WTC11 (cell line): ENCODE data around the gene AHNAK2. TPM values are rescaled to one million over a fixed set of nuclear protein-coding genes. Genes with fewer than 3 reads are reported as not detected.

Experiments used
- ATAC-seq: fragments of 200-7000 bp; cut with Tn5 transposase; 2 replicates; pipeline ENCODE4 v1.10.0; 2021; ENCODE audit warnings: mild to moderate bottlenecking, moderate library complexity
- CTCF ChIA-PET: fragments of 300-600 bp; sonication (Branson Sonifier 250); formaldehyde crosslinking; loops from one replicate; lab custom pipeline; 2021; ENCODE audit warnings: antibody characterized with exemption; lab: Charles Lee
- POLR2A ChIA-PET: fragments of 350-600 bp; sonication (Branson Sonifier 250); formaldehyde crosslinking; loops from one replicate; lab custom pipeline; 2021; ENCODE audit warnings: antibody characterized with exemption; lab: Charles Lee
- DNase-seq: peaks from one replicate; pipeline ENCODE4 v3.0.0; 2021; ENCODE audit warnings: low spot score
- H3K27ac Mint-ChIP-seq: 2 replicates; pipeline ENCODE4 v1.8.0; 2021; ENCODE audit warnings: mixed read lengths
- H3K27me3 Mint-ChIP-seq: 2 replicates; pipeline ENCODE4 v1.8.0; 2021; ENCODE audit warnings: low read depth, mild to moderate bottlenecking, moderate library complexity, mixed read lengths
- H3K36me3 Mint-ChIP-seq: 2 replicates; pipeline ENCODE4 v1.8.0; 2021; ENCODE audit warnings: mixed read lengths
- H3K4me1 Mint-ChIP-seq: 2 replicates; pipeline ENCODE4 v1.8.0; 2022; ENCODE audit warnings: mixed read lengths
- H3K4me3 Mint-ChIP-seq: 2 replicates; pipeline ENCODE4 v1.8.0; 2021; ENCODE audit warnings: mild to moderate bottlenecking, moderate library complexity, mixed read lengths
- H3K9me3 Mint-ChIP-seq: 2 replicates; pipeline ENCODE4 v1.8.0; 2021; ENCODE audit warnings: mixed read lengths
- E2F1 ChIP-seq: sonication (generic); formaldehyde crosslinking; IDR thresholded peaks from 2 replicates; pipeline ENCODE4 v1.8.0; 2022; ENCODE audit warnings: mild to moderate bottlenecking, missing genetic modification reagents
- EMX1 ChIP-seq: fragments of 250-450 bp; sonication (Bioruptor Pico); IDR thresholded peaks from 2 replicates; pipeline ENCODE4 v1.8.0; 2021; ENCODE audit warnings: mild to moderate bottlenecking
- FOXJ3 ChIP-seq: sonication (generic); formaldehyde crosslinking; IDR thresholded peaks from 2 replicates; pipeline ENCODE4 v1.9.0; 2021; ENCODE audit warnings: missing genetic modification reagents, mild to moderate bottlenecking, borderline replicate concordance
- GRHL2 ChIP-seq: fragments of 250-450 bp; sonication (Bioruptor Pico); IDR thresholded peaks from 2 replicates; pipeline ENCODE4 v1.8.0; 2022; ENCODE audit warnings: mild to moderate bottlenecking, moderate library complexity; ENCODE audit not compliant: insufficient replicate concordance, severe bottlenecking
- GTF2I ChIP-seq: fragments of 250-450 bp; sonication (Bioruptor Pico); conservative IDR thresholded peaks from 2 replicates; pipeline ENCODE4 v1.4.0; 2021; ENCODE audit warnings: mild to moderate bottlenecking
- JAZF1 ChIP-seq: fragments of 250-450 bp; sonication (Bioruptor Pico); IDR thresholded peaks from 2 replicates; pipeline ENCODE4 v1.9.0; 2021; ENCODE audit warnings: moderate library complexity, mild to moderate bottlenecking, inconsistent platforms
- PRDM15 ChIP-seq: sonication (generic); formaldehyde crosslinking; IDR thresholded peaks from 2 replicates; pipeline ENCODE4 v1.8.0; 2022; ENCODE audit warnings: missing genetic modification reagents
- TCF7 ChIP-seq: sonication (generic); formaldehyde crosslinking; IDR thresholded peaks from 2 replicates; pipeline ENCODE4 v1.8.0; 2022; ENCODE audit warnings: mild to moderate bottlenecking, low read depth, missing genetic modification reagents, moderate library complexity
- ZBTB43 ChIP-seq: sonication (generic); formaldehyde crosslinking; IDR thresholded peaks from 2 replicates; pipeline ENCODE4 v1.8.1; 2023; ENCODE audit warnings: mild to moderate bottlenecking, missing genetic modification reagents
- ZNF121 ChIP-seq: sonication (generic); formaldehyde crosslinking; IDR thresholded peaks from 2 replicates; pipeline ENCODE4 v1.8.0; 2023; ENCODE audit warnings: missing genetic modification reagents
- ZNF219 ChIP-seq: sonication (generic); formaldehyde crosslinking; IDR thresholded peaks from 2 replicates; pipeline ENCODE4 v1.8.0; 2023; ENCODE audit warnings: missing genetic modification reagents, mild to moderate bottlenecking, borderline replicate concordance
- ZNF317 ChIP-seq: sonication (generic); formaldehyde crosslinking; IDR thresholded peaks from 2 replicates; pipeline ENCODE4 v1.8.1; 2023; ENCODE audit warnings: low read depth, mild to moderate bottlenecking, moderate library complexity, missing genetic modification reagents, borderline replicate concordance
- total RNA-seq: library from RNA; stranded (reverse); gene quantifications from 3 replicates; pipeline ENCODE4 v1.2.3, GENCODE V29; 2021
- TF ChIP-seq, protein P1 (sequence below): fragments of 250-450 bp; sonication (Bioruptor Pico); conservative IDR thresholded peaks from 2 replicates; pipeline ENCODE4 v1.9.0; 2021; ENCODE audit warnings: mild to moderate bottlenecking
- TF ChIP-seq, protein P2 (sequence below): sonication (generic); formaldehyde crosslinking; IDR thresholded peaks from 2 replicates; pipeline ENCODE4 v1.8.1; 2023; ENCODE audit warnings: mild to moderate bottlenecking, missing genetic modification reagents, moderate library complexity
- TF ChIP-seq, protein P3 (sequence below): sonication (generic); formaldehyde crosslinking; IDR thresholded peaks from 2 replicates; pipeline ENCODE4 v1.8.1; 2022; ENCODE audit warnings: mild to moderate bottlenecking, moderate library complexity, missing genetic modification reagents
- TF ChIP-seq, protein P4 (sequence below): sonication (generic); formaldehyde crosslinking; IDR thresholded peaks from 2 replicates; pipeline ENCODE4 v1.8.1; 2023; ENCODE audit warnings: mild to moderate bottlenecking, moderate library complexity, missing genetic modification reagents
- TF ChIP-seq, protein P5 (sequence below): sonication (generic); formaldehyde crosslinking; IDR thresholded peaks from 2 replicates; pipeline ENCODE4 v1.8.1; 2022; ENCODE audit warnings: mild to moderate bottlenecking, missing genetic modification reagents, moderate library complexity, borderline replicate concordance
- TF ChIP-seq, protein P6 (sequence below): sonication (generic); formaldehyde crosslinking; conservative IDR thresholded peaks from 2 replicates; pipeline ENCODE4 v1.8.1; 2023; ENCODE audit warnings: mild to moderate bottlenecking, low read depth, missing genetic modification reagents, moderate library complexity

Gene AHNAK2
- total RNA-seq, 1 experiment from 2014 or later: 3.5 TPM

- TF ChIP-seq E2F1 (CRISPR knock-in tag) (no peak), GTF2I (CRISPR knock-in tag) (no peak)
- TF ChIP-seq, protein P1, sequence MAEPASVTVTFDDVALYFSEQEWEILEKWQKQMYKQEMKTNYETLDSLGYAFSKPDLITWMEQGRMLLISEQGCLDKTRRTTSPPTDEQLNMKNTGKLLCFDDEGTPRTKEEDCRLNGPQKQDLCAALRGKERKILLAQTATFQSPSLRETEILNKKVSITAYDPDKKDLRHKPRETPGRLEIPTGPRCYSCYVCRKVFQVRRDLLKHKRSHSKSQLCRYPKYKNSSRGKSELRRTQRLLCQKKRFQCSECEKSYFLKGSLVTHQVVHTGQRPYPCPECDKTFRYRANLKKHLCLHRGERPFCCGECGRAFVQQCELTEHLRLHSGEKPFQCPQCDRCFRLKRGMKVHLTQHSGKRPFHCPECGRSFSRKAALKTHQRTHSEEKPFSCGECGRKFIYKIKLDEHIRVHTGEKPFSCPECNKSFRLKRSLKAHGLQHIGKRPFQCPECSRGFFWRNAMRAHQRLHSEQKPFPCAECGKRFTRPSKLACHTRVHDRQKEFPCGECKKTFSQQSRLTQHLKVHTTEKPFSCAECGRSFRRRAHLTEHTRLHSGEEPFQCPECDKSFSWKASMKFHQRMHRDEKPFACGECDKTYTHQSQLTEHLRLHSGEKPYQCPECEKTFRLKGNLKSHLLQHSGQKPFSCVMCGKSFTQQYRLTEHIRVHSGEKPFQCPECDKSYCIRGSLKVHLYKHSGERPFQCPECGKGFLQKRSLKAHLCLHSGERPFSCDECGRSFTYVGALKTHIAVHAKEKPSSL (CRISPR knock-in tag): no peak
- TF ChIP-seq, protein P2, sequence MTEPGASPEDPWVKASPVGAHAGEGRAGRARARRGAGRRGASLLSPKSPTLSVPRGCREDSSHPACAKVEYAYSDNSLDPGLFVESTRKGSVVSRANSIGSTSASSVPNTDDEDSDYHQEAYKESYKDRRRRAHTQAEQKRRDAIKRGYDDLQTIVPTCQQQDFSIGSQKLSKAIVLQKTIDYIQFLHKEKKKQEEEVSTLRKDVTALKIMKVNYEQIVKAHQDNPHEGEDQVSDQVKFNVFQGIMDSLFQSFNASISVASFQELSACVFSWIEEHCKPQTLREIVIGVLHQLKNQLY (CRISPR knock-in tag): no peak
Observed at GRCh38 chr14:104996483-104996882, 18.3 kb upstream of the AHNAK2 start (continued).

- no peak overlapping the region for H3K4me3 Mint-ChIP-seq
- H3K4me1 Mint-ChIP-seq: no peaks in the 10 kb centered on the region
- no peaks in the 10 kb centered on the region for H3K36me3 Mint-ChIP-seq
- H3K9me3 Mint-ChIP-seq: peaks cover 9% of the 10 kb centered on the region; the same call in 1 of the 2 replicates
- TF ChIP-seq EMX1 (CRISPR knock-in tag): no peak
- TF ChIP-seq, protein P3, sequence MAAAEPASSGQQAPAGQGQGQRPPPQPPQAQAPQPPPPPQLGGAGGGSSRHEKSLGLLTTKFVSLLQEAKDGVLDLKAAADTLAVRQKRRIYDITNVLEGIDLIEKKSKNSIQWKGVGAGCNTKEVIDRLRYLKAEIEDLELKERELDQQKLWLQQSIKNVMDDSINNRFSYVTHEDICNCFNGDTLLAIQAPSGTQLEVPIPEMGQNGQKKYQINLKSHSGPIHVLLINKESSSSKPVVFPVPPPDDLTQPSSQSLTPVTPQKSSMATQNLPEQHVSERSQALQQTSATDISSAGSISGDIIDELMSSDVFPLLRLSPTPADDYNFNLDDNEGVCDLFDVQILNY (CRISPR knock-in tag): no peak
- no peak for TF ChIP-seq ZNF317 (CRISPR knock-in tag)
- no peak for TF ChIP-seq FOXJ3
- no peak for TF ChIP-seq GRHL2 (CRISPR knock-in tag)
- TF ChIP-seq, protein P4, sequence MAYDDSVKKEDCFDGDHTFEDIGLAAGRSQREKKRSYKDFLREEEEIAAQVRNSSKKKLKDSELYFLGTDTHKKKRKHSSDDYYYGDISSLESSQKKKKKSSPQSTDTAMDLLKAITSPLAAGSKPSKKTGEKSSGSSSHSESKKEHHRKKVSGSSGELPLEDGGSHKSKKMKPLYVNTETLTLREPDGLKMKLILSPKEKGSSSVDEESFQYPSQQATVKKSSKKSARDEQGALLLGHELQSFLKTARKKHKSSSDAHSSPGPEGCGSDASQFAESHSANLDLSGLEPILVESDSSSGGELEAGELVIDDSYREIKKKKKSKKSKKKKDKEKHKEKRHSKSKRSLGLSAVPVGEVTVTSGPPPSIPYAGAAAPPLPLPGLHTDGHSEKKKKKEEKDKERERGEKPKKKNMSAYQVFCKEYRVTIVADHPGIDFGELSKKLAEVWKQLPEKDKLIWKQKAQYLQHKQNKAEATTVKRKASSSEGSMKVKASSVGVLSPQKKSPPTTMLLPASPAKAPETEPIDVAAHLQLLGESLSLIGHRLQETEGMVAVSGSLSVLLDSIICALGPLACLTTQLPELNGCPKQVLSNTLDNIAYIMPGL: no peak
- no peak for TF ChIP-seq ZBTB43 (CRISPR knock-in tag)
- TF ChIP-seq, protein P5, sequence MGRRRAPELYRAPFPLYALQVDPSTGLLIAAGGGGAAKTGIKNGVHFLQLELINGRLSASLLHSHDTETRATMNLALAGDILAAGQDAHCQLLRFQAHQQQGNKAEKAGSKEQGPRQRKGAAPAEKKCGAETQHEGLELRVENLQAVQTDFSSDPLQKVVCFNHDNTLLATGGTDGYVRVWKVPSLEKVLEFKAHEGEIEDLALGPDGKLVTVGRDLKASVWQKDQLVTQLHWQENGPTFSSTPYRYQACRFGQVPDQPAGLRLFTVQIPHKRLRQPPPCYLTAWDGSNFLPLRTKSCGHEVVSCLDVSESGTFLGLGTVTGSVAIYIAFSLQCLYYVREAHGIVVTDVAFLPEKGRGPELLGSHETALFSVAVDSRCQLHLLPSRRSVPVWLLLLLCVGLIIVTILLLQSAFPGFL (CRISPR knock-in tag): no peak
- TF ChIP-seq, protein P6, sequence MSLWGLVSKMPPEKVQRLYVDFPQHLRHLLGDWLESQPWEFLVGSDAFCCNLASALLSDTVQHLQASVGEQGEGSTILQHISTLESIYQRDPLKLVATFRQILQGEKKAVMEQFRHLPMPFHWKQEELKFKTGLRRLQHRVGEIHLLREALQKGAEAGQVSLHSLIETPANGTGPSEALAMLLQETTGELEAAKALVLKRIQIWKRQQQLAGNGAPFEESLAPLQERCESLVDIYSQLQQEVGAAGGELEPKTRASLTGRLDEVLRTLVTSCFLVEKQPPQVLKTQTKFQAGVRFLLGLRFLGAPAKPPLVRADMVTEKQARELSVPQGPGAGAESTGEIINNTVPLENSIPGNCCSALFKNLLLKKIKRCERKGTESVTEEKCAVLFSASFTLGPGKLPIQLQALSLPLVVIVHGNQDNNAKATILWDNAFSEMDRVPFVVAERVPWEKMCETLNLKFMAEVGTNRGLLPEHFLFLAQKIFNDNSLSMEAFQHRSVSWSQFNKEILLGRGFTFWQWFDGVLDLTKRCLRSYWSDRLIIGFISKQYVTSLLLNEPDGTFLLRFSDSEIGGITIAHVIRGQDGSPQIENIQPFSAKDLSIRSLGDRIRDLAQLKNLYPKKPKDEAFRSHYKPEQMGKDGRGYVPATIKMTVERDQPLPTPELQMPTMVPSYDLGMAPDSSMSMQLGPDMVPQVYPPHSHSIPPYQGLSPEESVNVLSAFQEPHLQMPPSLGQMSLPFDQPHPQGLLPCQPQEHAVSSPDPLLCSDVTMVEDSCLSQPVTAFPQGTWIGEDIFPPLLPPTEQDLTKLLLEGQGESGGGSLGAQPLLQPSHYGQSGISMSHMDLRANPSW (CRISPR knock-in tag): no peak
- TF ChIP-seq ZNF121 (CRISPR knock-in tag): no peak
- no peak for TF ChIP-seq JAZF1 (CRISPR knock-in tag)
- no peak for TF ChIP-seq TCF7 (CRISPR knock-in tag)
- no peak for TF ChIP-seq PRDM15 (CRISPR knock-in tag)
- TF ChIP-seq ZNF219 (CRISPR knock-in tag): no peak
- H3K27ac Mint-ChIP-seq: no peak overlapping the region
- ATAC-seq: no peak
- DNase-seq: no peak
- ChIA-PET CTCF (interaction anchor here (1.0 kb wide), 1 partner anchor 33 kb away, joined by 3 read pairs; no protein-coding TSS in a partner anchor), POLR2A (no interaction called here)
- H3K27me3 Mint-ChIP-seq: no peaks in the 10 kb centered on the region
Observed at GRCh38 chr14:104996032-104996431, 17.9 kb upstream of the AHNAK2 start.
